NCI-H526 treated with DMSO at 0.1 percent for 48 hours (cell line): ENCODE measurements around the gene VPS52.
"Not testable (repeated sequence)": the region's sequence is repeated elsewhere in the genome, so short reads cannot be mapped to it uniquely, and the experiment has no call there.

Experiments used
- DNase-seq: peaks from one replicate; lab custom pipeline; 2025; lab: John Stamatoyannopoulos, UW

The VPS52 gene

GRCh38 chr6:33249732-33250630, 21.7 kb downstream of the VPS52 start:
- no peak for DNase-seq

DNA sequence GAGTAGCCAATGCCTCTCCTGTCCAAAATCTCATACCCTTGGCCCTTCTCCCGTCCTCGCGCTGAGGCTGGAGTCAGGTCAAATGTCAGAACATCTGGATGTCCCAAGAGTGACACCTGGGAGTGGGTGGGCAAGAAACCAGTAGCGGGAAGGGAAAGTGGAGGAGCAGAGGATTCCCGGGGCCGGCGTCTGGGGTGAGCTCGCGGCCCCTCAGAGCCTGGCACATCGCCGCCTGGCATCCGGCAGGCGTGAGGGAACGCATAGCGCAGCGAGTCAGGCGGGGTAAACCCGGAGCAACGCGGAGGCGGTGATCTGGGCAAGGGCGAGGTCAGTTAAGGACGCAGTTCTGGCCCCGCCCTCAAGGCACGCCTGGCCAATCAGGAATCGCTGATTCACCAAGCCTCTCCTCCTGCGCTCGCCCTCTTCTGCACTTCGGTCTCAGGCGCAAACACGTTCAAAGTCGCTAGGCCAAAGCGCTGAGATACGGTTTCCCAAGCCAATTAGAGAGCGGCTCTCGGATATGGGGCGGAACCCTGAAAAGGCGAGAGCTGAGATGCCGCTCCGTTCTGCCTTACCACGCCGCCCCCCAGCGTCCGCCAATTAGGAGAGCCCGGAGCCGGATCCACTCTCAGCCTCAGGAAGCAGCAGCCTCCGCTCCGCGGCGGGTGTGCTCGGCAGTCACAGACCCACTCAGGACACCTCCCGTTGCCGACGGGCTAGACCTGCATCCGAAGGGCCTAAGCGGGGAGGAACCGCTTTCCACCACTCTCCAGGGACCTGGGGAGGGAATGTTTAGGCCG, 22.5 kb downstream of the VPS52 start:
- DNase-seq: peak; percentile 98

DNA sequence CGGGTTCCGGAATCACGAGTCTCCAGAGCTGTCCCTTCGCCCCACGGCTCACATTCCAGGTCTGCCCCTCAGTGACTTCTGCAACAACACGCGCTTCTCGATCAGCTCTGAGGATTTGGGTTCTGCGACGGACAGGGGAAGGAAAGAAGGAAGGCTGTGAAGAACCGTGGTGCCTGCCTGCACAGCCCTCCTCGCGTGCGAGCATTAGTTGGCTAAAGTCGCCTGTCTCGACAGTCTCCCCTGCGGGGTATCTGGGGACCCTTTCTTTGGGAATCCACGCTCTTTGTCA, 23.1 kb downstream of the VPS52 start:
- peak; percentile 71 for DNase-seq

DNA sequence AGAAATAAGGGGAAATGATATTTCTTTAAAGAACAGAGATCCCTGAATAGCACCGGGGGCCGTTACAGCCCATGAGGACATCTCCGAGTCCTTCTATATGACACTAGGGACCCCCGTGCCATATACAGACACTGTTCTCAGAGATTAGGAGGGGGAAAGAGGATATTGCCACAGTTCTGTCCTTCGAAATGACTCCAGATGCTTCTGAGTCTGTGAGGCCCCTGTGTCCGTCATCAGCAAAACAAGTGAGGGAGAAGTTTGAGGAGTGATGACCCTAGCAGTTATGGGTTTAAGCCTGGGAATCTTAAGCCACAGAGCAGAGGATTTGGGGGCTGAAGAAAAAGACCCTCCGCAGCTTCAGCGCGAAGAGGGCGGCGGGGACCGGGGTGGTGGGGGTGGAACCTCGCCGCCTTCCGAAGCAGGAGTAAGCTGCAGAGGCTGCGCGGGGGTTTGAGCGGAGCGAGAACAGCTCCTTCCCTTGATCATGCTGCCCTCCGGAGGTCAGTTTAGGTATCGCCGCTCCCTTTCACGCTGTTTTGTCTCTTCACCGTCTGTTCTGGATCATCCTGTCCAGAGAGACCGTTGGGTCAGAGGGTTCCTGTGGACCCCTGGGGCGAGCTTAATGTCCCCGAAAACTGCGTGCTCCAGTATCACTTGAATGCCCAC, 23.6 kb downstream of the VPS52 start:
- DNase-seq: peak; percentile 82

- no peak for DNase-seq
Observed at GRCh38 chr6:33243476-33243875, 28.2 kb downstream of the VPS52 start.

GRCh38 chr6:33241968-33242367, 29.7 kb downstream of the VPS52 start:
- DNase-seq: no peak

GRCh38 chr6:33237741-33238140, 33.9 kb downstream of the VPS52 start:
- no peak for DNase-seq

GRCh38 chr6:33236852-33237251, 34.8 kb downstream of the VPS52 start:
- no peak for DNase-seq

GRCh38 chr6:33236328-33236727, 35.3 kb downstream of the VPS52 start:
- no peak for DNase-seq

DNA sequence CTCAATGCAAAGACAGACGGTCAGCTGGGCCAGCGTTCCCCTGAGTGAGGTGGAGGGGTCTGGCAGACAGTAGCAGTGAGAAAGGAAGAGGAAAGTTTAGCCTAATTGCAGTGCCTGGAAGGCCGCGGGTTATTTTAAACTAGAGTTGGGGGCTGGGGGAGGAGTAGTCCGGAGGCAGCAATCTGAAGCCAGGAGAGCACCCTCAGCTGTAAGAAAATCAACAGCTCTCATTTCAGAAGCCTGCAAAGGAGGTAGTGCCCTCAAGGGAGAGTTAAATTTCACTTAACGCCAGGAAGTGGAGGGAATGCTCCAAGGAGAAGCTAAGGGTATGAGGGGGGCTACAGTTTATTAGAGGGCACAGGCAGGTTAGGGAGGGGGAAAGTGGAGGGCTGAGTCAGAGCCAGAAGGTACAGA, 36.4 kb downstream of the VPS52 start:
- DNase-seq: no peak

GRCh38 chr6:33226503-33227120, 45.1 kb downstream of the VPS52 start:
- DNase-seq: not testable (repeated sequence)

GRCh38 chr6:33217681-33218080, 54.0 kb downstream of the VPS52 start:
- DNase-seq: no peak

DNA sequence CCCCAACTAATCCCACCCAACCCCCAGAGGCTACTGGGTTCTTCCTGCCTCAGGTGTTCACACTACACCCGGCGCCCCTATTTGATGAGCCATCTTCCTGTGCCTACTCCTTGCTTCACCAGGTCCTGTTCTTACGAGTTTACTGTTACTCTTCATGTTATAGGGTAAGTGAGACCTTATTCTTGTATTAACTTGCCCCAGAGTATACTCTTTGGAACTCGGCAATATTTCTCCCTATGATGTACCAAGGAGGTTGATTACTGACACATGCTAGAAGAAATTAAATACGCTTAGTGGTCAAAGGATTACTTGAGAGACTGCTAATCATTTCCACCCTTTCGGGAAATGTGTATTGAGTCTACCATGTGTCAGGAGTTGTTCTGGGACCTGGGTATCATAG, 54.4 kb downstream of the VPS52 start:
- no peak for DNase-seq

- DNase-seq: no peak
Observed at GRCh38 chr6:33216117-33216649, 55.5 kb downstream of the VPS52 start.

GRCh38 chr6:33215271-33216116, 56.2 kb downstream of the VPS52 start:
- no peak for DNase-seq

GRCh38 chr6:33213989-33214335, 57.7 kb downstream of the VPS52 start:
- no peak for DNase-seq

DNA sequence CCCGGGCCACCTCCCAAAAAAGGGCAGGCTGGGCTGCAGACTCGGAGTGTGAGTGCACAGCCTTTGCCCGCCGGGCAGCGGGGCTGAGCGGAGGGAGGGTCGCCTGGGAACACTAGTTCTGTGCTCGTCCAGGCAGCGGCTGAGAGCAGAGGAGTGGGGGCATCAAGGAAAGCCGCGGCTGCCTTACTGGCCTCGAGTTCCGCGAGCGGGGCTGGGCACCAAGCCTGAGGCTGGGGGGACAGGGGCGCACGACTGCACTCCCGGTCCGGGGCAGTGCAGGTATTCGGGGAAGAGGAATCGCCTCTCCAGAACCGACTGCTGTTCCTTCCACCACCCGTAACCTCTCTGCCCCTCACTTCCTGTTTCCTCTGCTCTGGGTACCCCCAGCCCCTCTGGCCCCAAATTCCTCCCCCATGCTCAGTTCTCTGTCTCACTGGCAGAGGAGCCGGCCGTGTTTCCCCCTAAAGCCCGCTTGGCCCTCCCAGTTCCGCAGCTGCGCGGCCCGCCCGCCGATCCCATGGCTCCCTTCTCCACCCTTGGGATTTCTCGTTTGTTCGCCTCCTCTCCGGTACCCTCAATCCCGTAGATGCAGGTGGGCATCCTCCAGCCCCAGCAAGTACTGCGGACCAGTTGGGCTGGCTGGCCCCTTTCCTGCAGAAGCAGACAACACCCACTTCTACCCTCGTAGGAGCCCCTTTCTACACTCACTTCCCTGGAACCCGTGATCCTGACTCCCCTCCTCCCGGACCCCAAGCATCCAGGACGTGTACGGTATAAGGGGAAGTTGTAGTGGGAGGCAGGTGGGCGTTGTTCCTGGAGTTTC, 58.3 kb downstream of the VPS52 start:
- DNase-seq: no peak

DNA sequence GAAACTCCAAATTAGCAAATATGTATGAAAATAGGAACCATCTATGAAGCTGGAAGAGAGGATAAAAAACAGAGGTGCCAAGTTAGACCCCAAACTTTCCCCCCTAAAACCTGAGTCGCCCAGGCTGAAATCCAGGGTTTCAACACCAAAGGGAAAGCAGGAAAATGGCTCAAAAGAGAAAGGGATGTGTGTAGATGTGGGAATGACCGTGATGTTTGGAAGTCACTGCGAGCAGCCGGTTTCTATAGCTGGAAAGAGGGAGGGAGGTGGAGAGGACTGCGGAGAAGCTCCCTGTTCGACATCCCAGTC, 58.9 kb downstream of the VPS52 start:
- DNase-seq: no peak

DNA sequence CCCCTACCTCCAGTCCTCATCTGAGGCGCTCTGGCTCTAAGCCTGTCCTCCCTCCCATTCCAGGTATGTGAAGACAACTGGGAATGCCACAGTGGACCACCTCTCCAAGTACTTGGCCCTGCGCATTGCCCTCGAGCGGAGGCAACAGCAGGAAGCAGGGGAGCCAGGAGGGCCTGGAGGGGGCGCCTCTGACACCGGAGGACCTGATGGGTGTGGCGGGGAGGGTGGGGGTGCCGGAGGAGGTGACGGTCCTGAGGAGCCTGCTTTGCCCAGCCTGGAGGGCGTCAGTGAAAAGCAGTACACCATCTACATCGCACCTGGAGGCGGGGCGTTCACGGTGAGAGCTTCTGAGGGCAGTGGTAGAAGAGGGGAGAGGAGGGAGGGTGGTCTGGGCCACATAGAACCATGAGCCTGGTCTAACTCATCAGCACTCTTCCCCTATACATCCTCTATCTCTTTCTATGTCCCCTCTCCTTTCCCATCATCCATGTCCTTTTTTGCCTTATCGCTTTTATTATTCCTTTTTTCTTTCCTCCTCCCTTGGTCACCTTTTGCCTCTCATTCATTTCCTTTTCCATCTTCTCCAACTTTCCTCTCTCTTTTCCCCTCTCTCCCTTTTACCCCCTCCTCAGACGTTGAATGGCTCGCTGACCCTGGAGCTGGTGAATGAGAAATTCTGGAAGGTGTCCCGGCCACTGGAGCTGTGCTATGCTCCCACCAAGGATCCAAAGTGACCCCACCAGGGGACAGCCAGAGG, 59.8 kb downstream of the VPS52 start:
- no peak for DNase-seq

DNA sequence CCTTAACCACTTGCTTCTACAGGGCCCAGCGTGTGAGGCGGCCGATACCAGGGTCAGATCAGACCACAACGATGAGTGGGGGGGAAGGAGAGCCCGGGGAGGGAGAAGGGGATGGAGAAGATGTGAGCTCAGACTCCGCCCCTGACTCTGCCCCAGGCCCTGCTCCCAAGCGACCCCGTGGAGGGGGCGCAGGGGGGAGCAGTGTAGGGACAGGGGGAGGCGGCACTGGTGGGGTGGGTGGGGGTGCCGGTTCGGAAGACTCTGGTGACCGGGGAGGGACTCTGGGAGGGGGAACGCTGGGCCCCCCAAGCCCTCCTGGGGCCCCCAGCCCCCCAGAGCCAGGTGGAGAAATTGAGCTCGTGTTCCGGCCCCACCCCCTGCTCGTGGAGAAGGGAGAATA, 60.5 kb downstream of the VPS52 start:
- no peak for DNase-seq
